Stomach (tissue), 9 donors: Measurements from ENCODE around the gene ANKMY2. TPM values are rescaled to one million over a fixed set of nuclear protein-coding genes. Genes with fewer than 3 reads are reported as not detected.
A peak's percentile ranks its signal among the peaks of the same experiment; 100 is the strongest.

ENCODE experiments used
- DNase-seq, 2 donors: peaks; one replicate each; pipeline versions ENCODE4 v3.0.0 to v3.0.0-alpha.2; 2013 to 2019
- H3K27ac ChIP-seq, 5 donors: fragments of 200-600 bp in 4 of 5; sonication (generic) in 4 of 5; one replicate each; pipeline ENCODE4 v1.5.1; 2013 to 2019; ENCODE audit warnings: mild to moderate bottlenecking in 1 of 5, moderate library complexity in 1 of 5
- H3K27me3 ChIP-seq, 3 donors: fragments of 200-600 bp; sonication (generic); one replicate each; pipeline ENCODE4 v1.5.1; 2017 to 2019; ENCODE audit warnings: mixed run types in 1 of 3
- H3K36me3 ChIP-seq, 4 donors: fragments of 200-600 bp; sonication (generic); 1 replicate in 3 of 4; 2 replicates in 1 of 4; pipeline ENCODE4 v1.5.1; 2016 to 2019
- H3K4me1 ChIP-seq, 4 donors: fragments of 200-600 bp; sonication (generic); one replicate each; pipeline ENCODE4 v1.5.1; 2016 to 2019
- H3K4me3 ChIP-seq, 4 donors: fragments of 200-600 bp; sonication (generic) in 3 of 4; one replicate each; pipeline ENCODE4 v1.5.1; 2016 to 2019; ENCODE audit warnings: mild to moderate bottlenecking in 1 of 4
- H3K9me3 ChIP-seq, 4 donors: fragments of 200-600 bp; sonication (generic); one replicate each; pipeline ENCODE4 v1.5.1; 2016 to 2019
- EP300 ChIP-seq: sonication (generic); formaldehyde crosslinking; IDR thresholded peaks from one replicate; pipeline ENCODE4 v1.6.1; 2017; ENCODE audit warnings: antibody characterized with exemption
- POLR2A ChIP-seq, 4 donors: fragments of 450-650 bp; IDR thresholded peaks; one replicate each; pipeline ENCODE4 v1.6.1; 2016; ENCODE audit warnings: antibody characterized with exemption in 4 of 4, control low read depth in 2 of 4, mild to moderate bottlenecking in 1 of 4, moderate library complexity in 1 of 4
- POLR2AphosphoS5 ChIP-seq, 3 donors: sonication (generic); formaldehyde crosslinking; IDR thresholded peaks; one replicate each; pipeline ENCODE4 v1.6.1; 2016; ENCODE audit warnings: antibody characterized with exemption in 3 of 3
- WGBS, 5 donors: extraction: QIAGEN DNeasy Blood & Tissue Kit in 3 of 5; methylation state at CpG; one replicate each; pipeline versions ENCODE4 v1.1.5 to v1.1.7; 2013 to 2018; 5-methylcytosine and 5-hydroxymethylcytosine counted together
- intact Hi-C: fragments of 100-400 bp; cut with DNase I; formaldehyde crosslinking; loops from one replicate; pipeline ENCODE4 v1.15.1; 2023; ENCODE audit warnings: low total_unique reads
- polyA plus RNA-seq, 3 donors: library from polyadenylated mRNA; stranded (reverse); fragments of 200-250 nt; gene quantifications; one replicate each; pipeline ENCODE4 v1.2.3, GENCODE V29; 2013
- total RNA-seq, 5 donors: library from RNA; depleted of rRNA; stranded (reverse); fragments of >200 nt; gene quantifications; one replicate each; pipeline versions ENCODE4 v1.1.0 to v1.2.3, GENCODE V29; 2014 to 2016
- TF ChIP-seq, protein P1 (sequence below), 7 experiments: fragments of 450-650 bp in 4 of 7; fragments of 200-600 bp in 3 of 7; sonication (generic) in 3 of 7; IDR thresholded peaks; one replicate each; pipeline ENCODE4 v1.5.1; 2016 to 2019; ENCODE audit warnings: antibody characterized with exemption in 7 of 7, control low read depth in 2 of 7, mild to moderate bottlenecking in 1 of 7
- donor health status: healthy with polysubstance abuse.
- donor health status: Bipolar disorder and iron deficiency.
- donor health status: healthy.

Gene ANKMY2
- total and polyA plus RNA-seq, 8 donors = 2.6 to 39.8 (median 29.0) TPM

GRCh38 chr7:16616542-16616941 is 29.0 kb downstream of the ANKMY2 start:
- intact Hi-C loops = no loop called here
- Histone ChIP-seq H3K27ac (no peak overlapping the region), H3K4me1 (peaks cover 0 to 17% (median 8%) of the 10 kb centered on the region in 4 donors), H3K4me3 (no peak overlapping the region), H3K27me3 (no peaks in the 10 kb centered on the region), H3K36me3 (peaks cover 9 to 72% (median 69%) of the 10 kb centered on the region in 4 donors), H3K9me3 (no peaks in the 10 kb centered on the region)
- 85 to 94% (median 90%) methylated on average over 16 to 18 of the region's 18 CpGs for WGBS, 5 donors
- DNase-seq = no peak
- TF ChIP-seq POLR2AphosphoS5 (IDR thresholded peaks at IDR 0.05) (no peak), EP300 (no peak), POLR2A (IDR thresholded peaks at IDR 0.05) (no peak)
- TF ChIP-seq, protein P1, sequence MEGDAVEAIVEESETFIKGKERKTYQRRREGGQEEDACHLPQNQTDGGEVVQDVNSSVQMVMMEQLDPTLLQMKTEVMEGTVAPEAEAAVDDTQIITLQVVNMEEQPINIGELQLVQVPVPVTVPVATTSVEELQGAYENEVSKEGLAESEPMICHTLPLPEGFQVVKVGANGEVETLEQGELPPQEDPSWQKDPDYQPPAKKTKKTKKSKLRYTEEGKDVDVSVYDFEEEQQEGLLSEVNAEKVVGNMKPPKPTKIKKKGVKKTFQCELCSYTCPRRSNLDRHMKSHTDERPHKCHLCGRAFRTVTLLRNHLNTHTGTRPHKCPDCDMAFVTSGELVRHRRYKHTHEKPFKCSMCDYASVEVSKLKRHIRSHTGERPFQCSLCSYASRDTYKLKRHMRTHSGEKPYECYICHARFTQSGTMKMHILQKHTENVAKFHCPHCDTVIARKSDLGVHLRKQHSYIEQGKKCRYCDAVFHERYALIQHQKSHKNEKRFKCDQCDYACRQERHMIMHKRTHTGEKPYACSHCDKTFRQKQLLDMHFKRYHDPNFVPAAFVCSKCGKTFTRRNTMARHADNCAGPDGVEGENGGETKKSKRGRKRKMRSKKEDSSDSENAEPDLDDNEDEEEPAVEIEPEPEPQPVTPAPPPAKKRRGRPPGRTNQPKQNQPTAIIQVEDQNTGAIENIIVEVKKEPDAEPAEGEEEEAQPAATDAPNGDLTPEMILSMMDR (IDR thresholded peaks at IDR 0.05) = no peak

GRCh38 chr7:16616122-16616521 is 29.4 kb downstream of the ANKMY2 start:
- no peak overlapping the region for H3K27ac ChIP-seq
- no peak for DNase-seq
- H3K27me3 ChIP-seq = no peaks in the 10 kb centered on the region
- peaks cover 0 to 21% (median 12%) of the 10 kb centered on the region in 4 donors for H3K4me1 ChIP-seq
- TF ChIP-seq, protein P1 (IDR thresholded peaks at IDR 0.05) = no peak
- TF ChIP-seq POLR2A (IDR thresholded peaks at IDR 0.05) (no peak), EP300 (no peak), POLR2AphosphoS5 (IDR thresholded peaks at IDR 0.05) (no peak)
- no peaks in the 10 kb centered on the region for H3K9me3 ChIP-seq
- intact Hi-C loops = no loop called here
- no peak overlapping the region for H3K4me3 ChIP-seq
- 55 to 76% (median 60%) methylated on average over 4 of the region's 4 CpGs for WGBS, 5 donors
- H3K36me3 ChIP-seq = peaks cover 9 to 68% (median 66%) of the 10 kb centered on the region in 4 donors

- H3K9me3 ChIP-seq = no peaks in the 10 kb centered on the region
- WGBS, 5 donors = 75 to 85% (median 80%) methylated on average over 5 of the region's 5 CpGs
- H3K36me3 ChIP-seq = peaks cover 9 to 68% (median 61%) of the 10 kb centered on the region in 4 donors
- H3K27ac ChIP-seq = no peak overlapping the region
- DNase-seq = no peak
- intact Hi-C loops = no loop called here
- TF ChIP-seq, protein P1 (IDR thresholded peaks at IDR 0.05) = no peak
- no peak for TF ChIP-seq POLR2AphosphoS5 (IDR thresholded peaks at IDR 0.05)
- TF ChIP-seq POLR2A (IDR thresholded peaks at IDR 0.05) = no peak
- no peak for TF ChIP-seq EP300
- H3K4me3 ChIP-seq = no peak overlapping the region
- H3K4me1 ChIP-seq = peaks cover 0 to 30% (median 13%) of the 10 kb centered on the region in 4 donors
- no peaks in the 10 kb centered on the region for H3K27me3 ChIP-seq
Measured at GRCh38 chr7:16615228-16615627, 30.3 kb downstream of the ANKMY2 start.

DNA sequence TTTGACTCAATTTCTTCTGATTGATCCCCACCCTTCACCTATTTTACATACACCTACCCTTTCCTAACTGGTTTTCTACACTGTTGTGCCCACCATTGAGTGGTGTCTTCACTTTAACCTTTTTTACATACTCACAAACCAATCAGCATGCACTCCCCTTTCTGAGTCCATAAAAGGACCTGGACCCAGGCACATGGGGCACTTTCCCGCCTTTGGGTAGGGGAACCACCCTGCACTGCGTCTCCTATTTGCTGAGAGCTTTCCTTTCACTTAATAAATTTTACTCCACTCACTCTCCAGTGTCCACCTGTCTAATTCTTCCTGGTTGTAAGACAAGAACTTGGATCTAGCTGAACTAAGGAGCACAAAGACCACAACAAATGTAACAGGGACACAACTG is 33.8 kb downstream of the ANKMY2 start:
- no peak for TF ChIP-seq EP300
- TF ChIP-seq, protein P1 (IDR thresholded peaks at IDR 0.05) = no peak
- TF ChIP-seq POLR2A (IDR thresholded peaks at IDR 0.05) = no peak
- no peak for DNase-seq
- Histone ChIP-seq H3K4me3 (no peak overlapping the region), H3K9me3 (no peaks in the 10 kb centered on the region), H3K4me1 (peaks cover 0 to 54% (median 20%) of the 10 kb centered on the region in 4 donors), H3K27me3 (no peaks in the 10 kb centered on the region), H3K36me3 (peaks cover 6 to 70% (median 63%) of the 10 kb centered on the region in 4 donors), H3K27ac (peak overlapping the region in 3 of 5 donors; percentile 33 to 74 (median 40))
- WGBS, 5 donors = 78 to 90% (median 81%) methylated on average over 2 of the region's 2 CpGs
- intact Hi-C loops = no loop called here
